Measurements from ENCODE around the gene PTPRN2.

PTPRN2 gene

GRCh38 chr7:157961731-157962457 lies 625.7 kb downstream of the PTPRN2 start:
- H3K4me3 ChIP-seq (ENCODE audit: low read depth, low read length) = no peak overlapping the region

GRCh38 chr7:157955348-157955999 lies 632.1 kb downstream of the PTPRN2 start:
- H3K4me3 ChIP-seq (ENCODE audit: low read depth, low read length) = no peak overlapping the region
- TF ChIP-seq CTCF (IDR thresholded peaks at IDR 0.05; ENCODE audit: low read depth, low read length) = no peak

More at GRCh38 chr7:157961731-157962457, 625.7 kb downstream of the PTPRN2 start:
- TF ChIP-seq CTCF (IDR thresholded peaks at IDR 0.05; ENCODE audit: low read depth, low read length) = no peak

GRCh38 chr7:157954901-157955300 lies 632.7 kb downstream of the PTPRN2 start:
- H3K4me3 ChIP-seq (ENCODE audit: low read depth, low read length) = no peak overlapping the region
- TF ChIP-seq CTCF (IDR thresholded peaks at IDR 0.05; ENCODE audit: low read depth, low read length) = no peak

GRCh38 chr7:157952841-157953645 lies 634.6 kb downstream of the PTPRN2 start:
- TF ChIP-seq CTCF (IDR thresholded peaks at IDR 0.05; ENCODE audit: low read depth, low read length) = no peak
- no peak overlapping the region for H3K4me3 ChIP-seq (ENCODE audit: low read depth, low read length)

- no peak overlapping the region for H3K4me3 ChIP-seq (ENCODE audit: low read depth, low read length)
- no peak for TF ChIP-seq CTCF (IDR thresholded peaks at IDR 0.05; ENCODE audit: low read depth, low read length)
Observed at GRCh38 chr7:157952050-157952667, 635.5 kb downstream of the PTPRN2 start.

GRCh38 chr7:157951300-157952049 lies 636.1 kb downstream of the PTPRN2 start:
- no peak for TF ChIP-seq CTCF (IDR thresholded peaks at IDR 0.05; ENCODE audit: low read depth, low read length)
- no peak overlapping the region for H3K4me3 ChIP-seq (ENCODE audit: low read depth, low read length)

Measured in WI38 (cell line).